H1 (cell line): Measurements from ENCODE around the gene LMX1A. TPM values are rescaled to one million over a fixed set of nuclear protein-coding genes. Genes with fewer than 3 reads are reported as not detected.

ENCODE experiments used
- CTCF ChIA-PET: fragments of 300-600 bp; sonication (Branson Sonifier 250); formaldehyde crosslinking; loops from one replicate; lab custom pipeline; 2021; ENCODE audit not compliant: partially characterized antibody; lab: Charles Lee
- POLR2A ChIA-PET: fragments of 300-600 bp; sonication (Branson Sonifier 250); formaldehyde crosslinking; loops from one replicate; lab custom pipeline; 2021; ENCODE audit warnings: inconsistent platforms; ENCODE audit not compliant: partially characterized antibody; lab: Charles Lee
- DNase-seq, 2 experiments: peaks; one replicate each; pipeline versions ENCODE4 v3.0.0 to v3.0.0-alpha.2; 2010 to 2022; ENCODE audit warnings: low spot score in 2 of 2, low read depth in 1 of 2, mixed read lengths in 1 of 2
- FAIRE-seq: peaks from 2 replicates; lab custom pipeline; 2011; peaks lifted over from hg19 to GRCh38; lab: Jason Lieb, UNC
- H2AFZ ChIP-seq: 2 replicates; pipeline ENCODE4 v1.8.1; 2012; ENCODE audit warnings: low read length, inconsistent platforms
- H2AK5ac ChIP-seq: 2 replicates; pipeline ENCODE4 v1.6.1; 2013; ENCODE audit warnings: low read depth, low read length
- H2BK120ac ChIP-seq: replicated peaks from 2 replicates; pipeline ENCODE3; 2013; ENCODE audit warnings: low read depth, low read length, inconsistent platforms
- H2BK12ac ChIP-seq: 2 replicates; pipeline ENCODE4 v1.6.1; 2013; ENCODE audit warnings: low read depth, low read length
- H2BK15ac ChIP-seq: 2 replicates; pipeline ENCODE4 v1.6.1; 2013; ENCODE audit warnings: low read length
- H2BK20ac ChIP-seq: 2 replicates; pipeline ENCODE4 v1.6.1; 2013; ENCODE audit warnings: low read length
- H2BK5ac ChIP-seq: 2 replicates; pipeline ENCODE4 v1.6.1; 2013; ENCODE audit warnings: low read depth, low read length
- H3K14ac ChIP-seq: 2 replicates; pipeline ENCODE4 v1.6.1; 2013; ENCODE audit warnings: inconsistent platforms; ENCODE audit not compliant: insufficient read length
- H3K18ac ChIP-seq: 2 replicates; pipeline ENCODE4 v1.6.1; 2013; ENCODE audit warnings: low read length; ENCODE audit errors: extremely low read depth
- H3K23ac ChIP-seq: 2 replicates; pipeline ENCODE4 v1.6.1; 2013; ENCODE audit warnings: inconsistent platforms; ENCODE audit not compliant: insufficient read length
- H3K23me2 ChIP-seq: 2 replicates; pipeline ENCODE4 v1.6.1; 2013; ENCODE audit warnings: low read depth, low read length
- H3K27ac ChIP-seq: 2 replicates; pipeline ENCODE4 v1.6.1; 2011; ENCODE audit warnings: low read depth, low read length, inconsistent platforms
- H3K27me3 ChIP-seq, 4 experiments: replicated peaks in 1 of 4; 1 replicate in 1 of 4; 2 replicates in 3 of 4; pipeline versions ENCODE4 v1.6.1 to v1.8.1; 2011 to 2013; ENCODE audit warnings: low read length in 3 of 4, mild to moderate bottlenecking in 3 of 4, inconsistent platforms in 2 of 4, mixed read lengths in 2 of 4, moderate library complexity in 1 of 4; ENCODE audit not compliant: control insufficient read depth in 3 of 4, insufficient read depth in 3 of 4; ENCODE audit errors: extremely low read depth in 1 of 4
- H3K36me3 ChIP-seq, 4 experiments: 2 replicates each; pipeline versions ENCODE4 v1.6.1 to v1.8.1; 2011 to 2013; ENCODE audit warnings: mild to moderate bottlenecking in 4 of 4, low read length in 3 of 4, moderate library complexity in 2 of 4, control low read depth in 1 of 4, inconsistent platforms in 1 of 4; ENCODE audit not compliant: insufficient read depth in 4 of 4, control insufficient read depth in 2 of 4
- H3K4ac ChIP-seq: replicated peaks from 2 replicates; pipeline ENCODE3; 2013; ENCODE audit warnings: low read length, low read depth, mixed read lengths, inconsistent platforms; ENCODE audit not compliant: insufficient read length
- H3K4me1 ChIP-seq, 4 experiments: replicated peaks in 1 of 4; 1 replicate in 1 of 4; 2 replicates in 3 of 4; pipeline versions ENCODE4 v1.6.1 to v1.8.1; 2011 to 2013; ENCODE audit warnings: low read length in 3 of 4, inconsistent platforms in 2 of 4, mixed read lengths in 1 of 4; ENCODE audit not compliant: insufficient read depth in 4 of 4, control insufficient read depth in 3 of 4
- H3K4me2 ChIP-seq, 2 experiments: 2 replicates each; pipeline versions ENCODE4 v1.6.1 to v1.8.1; 2011 to 2013; ENCODE audit warnings: low read depth in 2 of 2, low read length in 2 of 2, control low read depth in 1 of 2, inconsistent platforms in 1 of 2, mild to moderate bottlenecking in 1 of 2; ENCODE audit not compliant: insufficient read depth in 1 of 2
- H3K4me3 ChIP-seq, 4 experiments: fragments of 200-600, 300-600 bp in 1 of 4; sonication (generic), shearing (Covaris generic), sonication (Bioruptor Twin) in 1 of 4; 2 replicates each; pipeline versions ENCODE4 v1.5.1 to v1.8.1; 2011 to 2016; ENCODE audit warnings: low read length in 4 of 4, low read depth in 3 of 4, control low read depth in 2 of 4, inconsistent platforms in 2 of 4, mild to moderate bottlenecking in 2 of 4, mixed read lengths in 1 of 4, moderate library complexity in 1 of 4; ENCODE audit not compliant: insufficient read depth in 2 of 4; ENCODE audit errors: extremely low read depth in 1 of 4
- H3K56ac ChIP-seq: replicated peaks from 2 replicates; pipeline ENCODE3; 2013; ENCODE audit warnings: low read depth, mild to moderate bottlenecking, mixed read lengths, low read length, inconsistent platforms; ENCODE audit not compliant: insufficient read length
- H3K79me1 ChIP-seq: 2 replicates; pipeline ENCODE4 v1.6.1; 2013; ENCODE audit warnings: low read depth, low read length, control low read depth
- H3K79me2 ChIP-seq, 2 experiments: 2 replicates each; pipeline versions ENCODE4 v1.6.1 to v1.8.1; 2012 to 2013; ENCODE audit warnings: low read length in 2 of 2, mild to moderate bottlenecking in 2 of 2, inconsistent platforms in 1 of 2; ENCODE audit not compliant: insufficient read depth in 2 of 2, control insufficient read depth in 1 of 2
- H3K9ac ChIP-seq, 4 experiments: replicated peaks in 1 of 4; 1 replicate in 1 of 4; 2 replicates in 3 of 4; pipeline versions ENCODE4 v1.6.1 to v1.8.1; 2011 to 2013; ENCODE audit warnings: low read depth in 3 of 4, low read length in 3 of 4, control low read depth in 2 of 4, mild to moderate bottlenecking in 2 of 4, moderate library complexity in 2 of 4, inconsistent platforms in 1 of 4; ENCODE audit errors: extremely low read depth in 1 of 4
- H3K9me3 ChIP-seq, 2 experiments: 2 replicates each; pipeline versions ENCODE4 v1.6.1 to v1.8.1; 2012 to 2013; ENCODE audit warnings: mild to moderate bottlenecking in 2 of 2, moderate library complexity in 2 of 2, control low read depth in 1 of 2, inconsistent platforms in 1 of 2, low read depth in 1 of 2, low read length in 1 of 2, mixed read lengths in 1 of 2; ENCODE audit not compliant: insufficient read depth in 2 of 2
- H4K20me1 ChIP-seq, 2 experiments: replicated peaks in 1 of 2; 2 replicates each; pipeline versions ENCODE3 to v1.8.1; 2011 to 2013; ENCODE audit warnings: inconsistent platforms in 2 of 2, low read length in 2 of 2, mild to moderate bottlenecking in 1 of 2; ENCODE audit not compliant: insufficient read depth in 2 of 2, control insufficient read depth in 1 of 2
- H4K5ac ChIP-seq: 2 replicates; pipeline ENCODE4 v1.6.1; 2013; ENCODE audit warnings: low read length, low read depth, mixed read lengths, inconsistent platforms; ENCODE audit not compliant: insufficient read length
- H4K8ac ChIP-seq: 2 replicates; pipeline ENCODE4 v1.8.0; 2013; ENCODE audit warnings: mild to moderate bottlenecking, moderate library complexity, low read length, inconsistent platforms; ENCODE audit not compliant: insufficient read depth; ENCODE audit errors: extremely low read depth
- H4K91ac ChIP-seq: replicated peaks from 2 replicates; pipeline ENCODE3; 2013; ENCODE audit warnings: low read length, mixed read lengths, inconsistent platforms; ENCODE audit not compliant: insufficient read length
- EZH2 ChIP-seq: fragments of 200-600 bp; sonication (generic); IDR thresholded peaks from 2 replicates; pipeline ENCODE4 v1.7.1; 2012; ENCODE audit warnings: low read depth, mild to moderate bottlenecking, moderate library complexity, low read length, inconsistent platforms; ENCODE audit not compliant: severe bottlenecking
- MAFK ChIP-seq: IDR thresholded peaks from 2 replicates; pipeline ENCODE4 v1.6.1; 2012; ENCODE audit warnings: low read depth, mild to moderate bottlenecking, improper control_type of control experiment, low read length
- WGBS, 2 experiments: shearing (Covaris generic) in 1 of 2; methylation state at CpG; one replicate each; pipeline versions ENCODE4 v1.1.6 to v1.1.7; 2013 to 2015; ENCODE audit warnings: low lambda C conversion rate in 2 of 2, mixed read lengths in 2 of 2, inconsistent platforms in 1 of 2, low coverage in 1 of 2, missing lambda C conversion rate in 1 of 2; ENCODE audit not compliant: insufficient replicate concordance in 2 of 2, insufficient coverage in 1 of 2, insufficient read length in 1 of 2; ENCODE audit errors: extremely low coverage in 1 of 2, missing lambda C conversion rate in 1 of 2; 5-methylcytosine and 5-hydroxymethylcytosine counted together
- polyA plus RNA-seq, 7 experiments: library from polyadenylated mRNA; depleted of rRNA in 3 of 7; stranded (reverse) in 5 of 7; unstranded in 2 of 7; fragments of >200 nt in 5 of 7; fragments of 200-250 nt in 2 of 7; gene quantifications; 1 replicate in 5 of 7; 2 replicates in 1 of 7; 4 replicates in 1 of 7; pipeline versions ENCODE4 v1.2.1 to v1.2.3, GENCODE V29; 2011 to 2013; ENCODE audit warnings: missing spikeins in 2 of 7, mixed read lengths in 2 of 7
- total RNA-seq: library from RNA; stranded (reverse); fragmentation: NEBNext Ultra II Directional; extraction: Animal tissue kit (Norgen Biotek cat#: 25700); gene quantifications from 2 replicates; pipeline ENCODE4 v1.2.1, GENCODE V29; 2021

Gene LMX1A
- total and polyA plus RNA-seq, 2 of the 8 experiments (the other 6 are each of a cell fraction or from before 2014, with no cell fraction given), result not detected

DNA sequence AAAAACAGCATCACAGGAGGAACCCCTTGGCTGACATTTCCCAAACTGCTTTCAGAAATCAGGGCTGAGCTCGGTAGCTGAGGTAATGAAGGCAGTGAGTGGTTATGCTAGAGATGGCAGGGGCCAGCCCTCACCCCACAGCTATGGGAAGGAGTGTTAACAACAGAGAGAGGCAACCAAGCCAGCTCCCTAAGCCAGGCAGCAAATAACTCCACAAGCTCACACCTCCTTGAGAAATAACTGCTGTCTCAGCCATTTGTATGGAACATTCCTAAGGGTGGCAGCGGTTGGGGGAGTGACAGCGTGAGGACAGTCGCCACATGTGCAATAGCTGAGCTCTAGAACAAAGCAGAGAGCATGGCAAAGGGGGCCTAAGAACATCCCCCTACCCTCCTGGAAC is 42.6 kb downstream of the LMX1A start:
- H3K4me1 ChIP-seq, result peaks cover 0 to 3% (median 0%) of the 10 kb centered on the region in 4 experiments; a peak in 1 of 7 replicates
- no peak overlapping the region for H4K5ac ChIP-seq
- no peaks in the 10 kb centered on the region; a peak in 1 of 8 replicates for H3K36me3 ChIP-seq
- no peak overlapping the region for H3K23ac ChIP-seq
- CTCF ChIA-PET, result interaction anchor here (0.7 to 2.5 kb wide), 12 partner anchors 10 to 195 kb away, joined by 3 to 12 read pairs (median 5); no protein-coding TSS in a partner anchor
- H3K56ac ChIP-seq, result no peak overlapping the region
- no peak overlapping the region for H2BK20ac ChIP-seq
- H2AK5ac ChIP-seq, result no peak overlapping the region
- peaks cover 3 to 5% of the 10 kb centered on the region in 2 experiments; a peak in 2 of 4 replicates for H3K9me3 ChIP-seq
- no peak overlapping the region for H3K4ac ChIP-seq
- H3K4me3 ChIP-seq, result no peak overlapping the region
- H3K23me2 ChIP-seq, result no peaks in the 10 kb centered on the region
- H2BK12ac ChIP-seq, result no peak overlapping the region
- H4K91ac ChIP-seq, result no peak overlapping the region
- H3K4me2 ChIP-seq, result no peak overlapping the region
- FAIRE-seq, result no peak
- H3K27ac ChIP-seq, result no peak overlapping the region
- POLR2A ChIA-PET, result interaction anchor here (0.7 kb wide), 2 partner anchors 49 to 600 kb away, joined by 3 read pairs; no protein-coding TSS in a partner anchor
- no peak for DNase-seq
- H3K27me3 ChIP-seq, result no peaks in the 10 kb centered on the region; a peak in 1 of 7 replicates
- WGBS, 2 experiments, result 57% methylated on average over 4 of the region's 4 CpGs; no CpG with 5 or more reads in 1 of the 2 experiments
- no peak overlapping the region for H2BK15ac ChIP-seq
- H2BK120ac ChIP-seq, result no peak overlapping the region
- no peaks in the 10 kb centered on the region for H4K20me1 ChIP-seq
- H3K14ac ChIP-seq, result no peak overlapping the region
- H3K79me2 ChIP-seq, result no peaks in the 10 kb centered on the region
- TF ChIP-seq EZH2, result no peak
- TF ChIP-seq MAFK, result peak; percentile 41; the same call in 1 of the 2 replicates
- TF ChIP-seq, all 59 proteins: peak for 1
- H2AFZ ChIP-seq, result peak overlapping the region; percentile 25; the same call in 1 of the 2 replicates
- no peak overlapping the region; a peak in 1 of 7 replicates for H3K9ac ChIP-seq
- no peak overlapping the region for H2BK5ac ChIP-seq
- H3K79me1 ChIP-seq, result no peaks in the 10 kb centered on the region
- H3K18ac ChIP-seq, result no peak overlapping the region
- no peak overlapping the region for H4K8ac ChIP-seq
